ENCODE measurements around the gene CENPS.

CENPS gene

GRCh38 chr1:10433790-10434189 lies 3.6 kb downstream of the CENPS start:
- peaks cover 4% of the 10 kb centered on the region for H3K4me1 ChIP-seq (ENCODE audit: insufficient read depth, poor library complexity, severe bottlenecking)
- no peak for TF ChIP-seq CTCF (IDR thresholded peaks at IDR 0.05; ENCODE audit: poor library complexity, severe bottlenecking)
- no peak overlapping the region for H3K27ac ChIP-seq (ENCODE audit: poor library complexity, severe bottlenecking)
- no peaks in the 10 kb centered on the region for H3K9me3 ChIP-seq (ENCODE audit: severe bottlenecking)
- H3K4me3 ChIP-seq (ENCODE audit: severe bottlenecking), result no peak overlapping the region
- H3K27me3 ChIP-seq (ENCODE audit: insufficient read depth, poor library complexity, severe bottlenecking), result no peaks in the 10 kb centered on the region
- peaks cover 4% of the 10 kb centered on the region; the same call in 1 of the 2 replicates for H3K36me3 ChIP-seq (ENCODE audit: low read depth)
- ATAC-seq (ENCODE audit: low read depth) (no peak), DNase-seq (ENCODE audit: low spot score) (no peak)

GRCh38 chr1:10434590-10434989 lies 4.4 kb downstream of the CENPS start:
- DNase-seq (ENCODE audit: low spot score), result no peak
- ATAC-seq (ENCODE audit: low read depth), result no peak
- TF ChIP-seq CTCF (IDR thresholded peaks at IDR 0.05; ENCODE audit: poor library complexity, severe bottlenecking), result no peak
- Histone ChIP-seq H3K4me1 (ENCODE audit: insufficient read depth, poor library complexity, severe bottlenecking) (peaks cover 4% of the 10 kb centered on the region), H3K27ac (ENCODE audit: poor library complexity, severe bottlenecking) (no peak overlapping the region), H3K9me3 (ENCODE audit: severe bottlenecking) (no peaks in the 10 kb centered on the region), H3K4me3 (ENCODE audit: severe bottlenecking) (no peak overlapping the region), H3K27me3 (ENCODE audit: insufficient read depth, poor library complexity, severe bottlenecking) (no peaks in the 10 kb centered on the region), H3K36me3 (ENCODE audit: low read depth) (peaks cover 4% of the 10 kb centered on the region; the same call in 1 of the 2 replicates)

- Histone ChIP-seq H3K4me3 (ENCODE audit: severe bottlenecking) (no peak overlapping the region), H3K27me3 (ENCODE audit: insufficient read depth, poor library complexity, severe bottlenecking) (no peaks in the 10 kb centered on the region), H3K4me1 (ENCODE audit: insufficient read depth, poor library complexity, severe bottlenecking) (no peaks in the 10 kb centered on the region), H3K36me3 (ENCODE audit: low read depth) (peaks cover 10% of the 10 kb centered on the region), H3K9me3 (ENCODE audit: severe bottlenecking) (no peaks in the 10 kb centered on the region), H3K27ac (ENCODE audit: poor library complexity, severe bottlenecking) (no peak overlapping the region)
- DNase-seq (ENCODE audit: low spot score) (no peak), ATAC-seq (ENCODE audit: low read depth) (no peak)
- TF ChIP-seq CTCF (IDR thresholded peaks at IDR 0.05; ENCODE audit: poor library complexity, severe bottlenecking), result no peak
These were observed 6.8 kb downstream of the CENPS start for GRCh38 chr1:10437052-10437451.

- H3K4me1 ChIP-seq (ENCODE audit: insufficient read depth, poor library complexity, severe bottlenecking), result no peaks in the 10 kb centered on the region
- ATAC-seq (ENCODE audit: low read depth) (no peak), DNase-seq (ENCODE audit: low spot score) (no peak)
- no peaks in the 10 kb centered on the region for H3K9me3 ChIP-seq (ENCODE audit: severe bottlenecking)
- no peak for TF ChIP-seq CTCF (IDR thresholded peaks at IDR 0.05; ENCODE audit: poor library complexity, severe bottlenecking)
- H3K4me3 ChIP-seq (ENCODE audit: severe bottlenecking), result no peak overlapping the region
- H3K27me3 ChIP-seq (ENCODE audit: insufficient read depth, poor library complexity, severe bottlenecking), result no peaks in the 10 kb centered on the region
- peaks cover 10% of the 10 kb centered on the region for H3K36me3 ChIP-seq (ENCODE audit: low read depth)
- no peak overlapping the region for H3K27ac ChIP-seq (ENCODE audit: poor library complexity, severe bottlenecking)
These were observed 8.5 kb downstream of the CENPS start for GRCh38 chr1:10438677-10439163.

GRCh38 chr1:10440305-10440704 lies 10.1 kb downstream of the CENPS start:
- Histone ChIP-seq H3K4me1 (ENCODE audit: insufficient read depth, poor library complexity, severe bottlenecking) (no peaks in the 10 kb centered on the region), H3K9me3 (ENCODE audit: severe bottlenecking) (no peaks in the 10 kb centered on the region)
- no peak for ATAC-seq (ENCODE audit: low read depth)

More at GRCh38 chr1:10440305-10440704, 10.1 kb downstream of the CENPS start:
- H3K4me3 ChIP-seq (ENCODE audit: severe bottlenecking), result no peak overlapping the region
- H3K36me3 ChIP-seq (ENCODE audit: low read depth), result peaks cover 14% of the 10 kb centered on the region
- no peaks in the 10 kb centered on the region for H3K27me3 ChIP-seq (ENCODE audit: insufficient read depth, poor library complexity, severe bottlenecking)
- H3K27ac ChIP-seq (ENCODE audit: poor library complexity, severe bottlenecking), result no peak overlapping the region
- TF ChIP-seq CTCF (IDR thresholded peaks at IDR 0.05; ENCODE audit: poor library complexity, severe bottlenecking), result no peak
- DNase-seq (ENCODE audit: low spot score), result no peak

All from RWPE2 (cell line).